ENCODE results near the gene TSHZ2.
"Not testable (repeated sequence)": the region's sequence is repeated elsewhere in the genome, so short reads cannot be mapped to it uniquely, and the experiment has no call there.

The TSHZ2 gene

GRCh38 chr20:53472859-53473258 lies 500.7 kb downstream of the TSHZ2 start:
- H3K36me3 ChIP-seq (ENCODE audit: insufficient read depth, low read length); H3K9me3 ChIP-seq (ENCODE audit: control insufficient read depth, insufficient read depth, low read length); H3K4me1 ChIP-seq (ENCODE audit: insufficient read depth, low read length); H3K9ac ChIP-seq (ENCODE audit: low read depth, low read length): not testable (repeated sequence)

GRCh38 chr20:53480913-53481312 lies 508.8 kb downstream of the TSHZ2 start:
- Histone ChIP-seq H3K9me3 (ENCODE audit: control insufficient read depth, insufficient read depth, low read length) (no peaks in the 10 kb centered on the region), H3K9ac (ENCODE audit: low read depth, low read length) (no peak overlapping the region), H3K36me3 (ENCODE audit: insufficient read depth, low read length) (no peaks in the 10 kb centered on the region), H3K4me1 (ENCODE audit: insufficient read depth, low read length) (no peaks in the 10 kb centered on the region)

- no peak overlapping the region for H3K9ac ChIP-seq (ENCODE audit: low read depth, low read length)
- no peaks in the 10 kb centered on the region for H3K36me3 ChIP-seq (ENCODE audit: insufficient read depth, low read length)
- H3K9me3 ChIP-seq (ENCODE audit: control insufficient read depth, insufficient read depth, low read length), result no peaks in the 10 kb centered on the region
- no peaks in the 10 kb centered on the region; the same call in 1 of the 2 replicates for H3K4me1 ChIP-seq (ENCODE audit: insufficient read depth, low read length)
Observed at GRCh38 chr20:53487461-53488200, 515.5 kb downstream of the TSHZ2 start.

GRCh38 chr20:53488775-53489272 lies 516.7 kb downstream of the TSHZ2 start:
- Histone ChIP-seq H3K36me3 (ENCODE audit: insufficient read depth, low read length) (no peaks in the 10 kb centered on the region), H3K9ac (ENCODE audit: low read depth, low read length) (no peak overlapping the region), H3K9me3 (ENCODE audit: control insufficient read depth, insufficient read depth, low read length) (no peaks in the 10 kb centered on the region), H3K4me1 (ENCODE audit: insufficient read depth, low read length) (no peaks in the 10 kb centered on the region; the same call in 1 of the 2 replicates)

GRCh38 chr20:53489528-53489927 lies 517.4 kb downstream of the TSHZ2 start:
- H3K4me1 ChIP-seq (ENCODE audit: insufficient read depth, low read length), result no peaks in the 10 kb centered on the region; the same call in 1 of the 2 replicates
- no peak overlapping the region for H3K9ac ChIP-seq (ENCODE audit: low read depth, low read length)

GRCh38 chr20:53490620-53491019 lies 518.5 kb downstream of the TSHZ2 start:
- Histone ChIP-seq H3K9ac (ENCODE audit: low read depth, low read length) (no peak overlapping the region), H3K4me1 (ENCODE audit: insufficient read depth, low read length) (no peaks in the 10 kb centered on the region; the same call in 1 of the 2 replicates), H3K36me3 (ENCODE audit: insufficient read depth, low read length) (no peaks in the 10 kb centered on the region), H3K9me3 (ENCODE audit: control insufficient read depth, insufficient read depth, low read length) (no peaks in the 10 kb centered on the region)

More at GRCh38 chr20:53489528-53489927, 517.4 kb downstream of the TSHZ2 start:
- Histone ChIP-seq H3K9me3 (ENCODE audit: control insufficient read depth, insufficient read depth, low read length) (no peaks in the 10 kb centered on the region), H3K36me3 (ENCODE audit: insufficient read depth, low read length) (no peaks in the 10 kb centered on the region)

GRCh38 chr20:53491462-53491861 lies 519.3 kb downstream of the TSHZ2 start:
- H3K9me3 ChIP-seq (ENCODE audit: control insufficient read depth, insufficient read depth, low read length), result no peaks in the 10 kb centered on the region
- no peaks in the 10 kb centered on the region for H3K36me3 ChIP-seq (ENCODE audit: insufficient read depth, low read length)
- no peak overlapping the region for H3K9ac ChIP-seq (ENCODE audit: low read depth, low read length)
- no peaks in the 10 kb centered on the region; the same call in 1 of the 2 replicates for H3K4me1 ChIP-seq (ENCODE audit: insufficient read depth, low read length)

GRCh38 chr20:53492212-53492611 lies 520.1 kb downstream of the TSHZ2 start:
- Histone ChIP-seq H3K4me1 (ENCODE audit: insufficient read depth, low read length) (no peaks in the 10 kb centered on the region; the same call in 1 of the 2 replicates), H3K36me3 (ENCODE audit: insufficient read depth, low read length) (no peaks in the 10 kb centered on the region), H3K9me3 (ENCODE audit: control insufficient read depth, insufficient read depth, low read length) (no peaks in the 10 kb centered on the region), H3K9ac (ENCODE audit: low read depth, low read length) (no peak overlapping the region)

- no peaks in the 10 kb centered on the region for H3K36me3 ChIP-seq (ENCODE audit: insufficient read depth, low read length)
- no peaks in the 10 kb centered on the region; the same call in 1 of the 2 replicates for H3K4me1 ChIP-seq (ENCODE audit: insufficient read depth, low read length)
- H3K9me3 ChIP-seq (ENCODE audit: control insufficient read depth, insufficient read depth, low read length), result no peaks in the 10 kb centered on the region
- no peak overlapping the region for H3K9ac ChIP-seq (ENCODE audit: low read depth, low read length)
Observed at GRCh38 chr20:53493311-53493857, 521.2 kb downstream of the TSHZ2 start.

- no peaks in the 10 kb centered on the region for H3K36me3 ChIP-seq (ENCODE audit: insufficient read depth, low read length)
- H3K9ac ChIP-seq (ENCODE audit: low read depth, low read length), result no peak overlapping the region
- H3K4me1 ChIP-seq (ENCODE audit: insufficient read depth, low read length), result no peaks in the 10 kb centered on the region; the same call in 1 of the 2 replicates
- H3K9me3 ChIP-seq (ENCODE audit: control insufficient read depth, insufficient read depth, low read length), result no peaks in the 10 kb centered on the region
Observed at GRCh38 chr20:53494753-53495152, 522.6 kb downstream of the TSHZ2 start.

GRCh38 chr20:53495398-53496092 lies 523.4 kb downstream of the TSHZ2 start:
- H3K9me3 ChIP-seq (ENCODE audit: control insufficient read depth, insufficient read depth, low read length), result no peaks in the 10 kb centered on the region

GRCh38 chr20:53497246-53497645 lies 525.1 kb downstream of the TSHZ2 start:
- Histone ChIP-seq H3K4me1 (ENCODE audit: insufficient read depth, low read length) (no peaks in the 10 kb centered on the region), H3K9me3 (ENCODE audit: control insufficient read depth, insufficient read depth, low read length) (no peaks in the 10 kb centered on the region), H3K9ac (ENCODE audit: low read depth, low read length) (no peak overlapping the region), H3K36me3 (ENCODE audit: insufficient read depth, low read length) (no peaks in the 10 kb centered on the region)

More at GRCh38 chr20:53495398-53496092, 523.4 kb downstream of the TSHZ2 start:
- H3K36me3 ChIP-seq (ENCODE audit: insufficient read depth, low read length), result no peaks in the 10 kb centered on the region
- H3K9ac ChIP-seq (ENCODE audit: low read depth, low read length), result no peak overlapping the region
- no peaks in the 10 kb centered on the region; the same call in 1 of the 2 replicates for H3K4me1 ChIP-seq (ENCODE audit: insufficient read depth, low read length)

- no peaks in the 10 kb centered on the region for H3K36me3 ChIP-seq (ENCODE audit: insufficient read depth, low read length)
- H3K4me1 ChIP-seq (ENCODE audit: insufficient read depth, low read length), result no peaks in the 10 kb centered on the region; the same call in 1 of the 2 replicates
- H3K9ac ChIP-seq (ENCODE audit: low read depth, low read length), result no peak overlapping the region
- H3K9me3 ChIP-seq (ENCODE audit: control insufficient read depth, insufficient read depth, low read length), result no peaks in the 10 kb centered on the region; the same call in 1 of the 2 replicates
Observed at GRCh38 chr20:53498341-53498740, 526.2 kb downstream of the TSHZ2 start.

GRCh38 chr20:53500651-53501050 lies 528.5 kb downstream of the TSHZ2 start:
- H3K4me1 ChIP-seq (ENCODE audit: insufficient read depth, low read length), result no peaks in the 10 kb centered on the region; the same call in 1 of the 2 replicates
- H3K9ac ChIP-seq (ENCODE audit: low read depth, low read length), result no peak overlapping the region
- no peaks in the 10 kb centered on the region; the same call in 1 of the 2 replicates for H3K9me3 ChIP-seq (ENCODE audit: control insufficient read depth, insufficient read depth, low read length)
- no peaks in the 10 kb centered on the region for H3K36me3 ChIP-seq (ENCODE audit: insufficient read depth, low read length)

All from ES-I3 (cell line).